Uterus (tissue), 2 donors: ENCODE data around the gene TMEM14A.
"Not testable (repeated sequence)": the region's sequence is repeated elsewhere in the genome, so short reads cannot be mapped to it uniquely, and the experiment has no call there.

ENCODE experiments used
- POLR2A ChIP-seq, 2 donors: fragments of 450-650 bp; IDR thresholded peaks; one replicate each; pipeline ENCODE4 v1.6.1; 2016; ENCODE audit warnings: antibody characterized with exemption in 2 of 2, mild to moderate bottlenecking in 1 of 2, moderate library complexity in 1 of 2
- TF ChIP-seq, protein P1 (sequence below), 4 experiments: fragments of 200-600 bp in 2 of 4; fragments of 450-650 bp in 2 of 4; sonication (generic) in 2 of 4; IDR thresholded peaks; one replicate each; pipeline ENCODE4 v1.5.1; 2016 to 2019; ENCODE audit warnings: antibody characterized with exemption in 4 of 4, mild to moderate bottlenecking in 2 of 4, moderate library complexity in 1 of 4

DNA sequence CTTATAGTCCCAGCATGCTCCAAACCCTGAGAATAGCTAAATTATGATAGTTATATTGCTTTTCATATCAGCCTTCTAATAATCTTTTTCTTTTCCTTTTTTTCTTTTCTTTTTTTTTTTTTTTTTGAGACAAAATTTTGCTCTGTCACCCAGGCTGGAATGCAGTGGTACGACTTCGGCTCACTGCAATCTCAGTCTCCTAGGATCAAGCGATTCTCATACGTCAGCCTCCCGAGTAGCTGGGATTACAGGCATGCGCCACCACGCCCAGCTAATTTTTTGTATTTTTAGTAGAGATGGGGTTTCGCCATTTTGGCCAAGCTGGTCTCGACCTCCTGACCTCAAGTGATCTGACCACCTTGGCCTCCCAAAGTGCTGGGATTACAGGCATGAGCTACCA lies 43.8 kb downstream of the TMEM14A start:
- TF ChIP-seq, protein P1, sequence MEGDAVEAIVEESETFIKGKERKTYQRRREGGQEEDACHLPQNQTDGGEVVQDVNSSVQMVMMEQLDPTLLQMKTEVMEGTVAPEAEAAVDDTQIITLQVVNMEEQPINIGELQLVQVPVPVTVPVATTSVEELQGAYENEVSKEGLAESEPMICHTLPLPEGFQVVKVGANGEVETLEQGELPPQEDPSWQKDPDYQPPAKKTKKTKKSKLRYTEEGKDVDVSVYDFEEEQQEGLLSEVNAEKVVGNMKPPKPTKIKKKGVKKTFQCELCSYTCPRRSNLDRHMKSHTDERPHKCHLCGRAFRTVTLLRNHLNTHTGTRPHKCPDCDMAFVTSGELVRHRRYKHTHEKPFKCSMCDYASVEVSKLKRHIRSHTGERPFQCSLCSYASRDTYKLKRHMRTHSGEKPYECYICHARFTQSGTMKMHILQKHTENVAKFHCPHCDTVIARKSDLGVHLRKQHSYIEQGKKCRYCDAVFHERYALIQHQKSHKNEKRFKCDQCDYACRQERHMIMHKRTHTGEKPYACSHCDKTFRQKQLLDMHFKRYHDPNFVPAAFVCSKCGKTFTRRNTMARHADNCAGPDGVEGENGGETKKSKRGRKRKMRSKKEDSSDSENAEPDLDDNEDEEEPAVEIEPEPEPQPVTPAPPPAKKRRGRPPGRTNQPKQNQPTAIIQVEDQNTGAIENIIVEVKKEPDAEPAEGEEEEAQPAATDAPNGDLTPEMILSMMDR (IDR thresholded peaks at IDR 0.05): not testable (repeated sequence)
- not testable (repeated sequence) for TF ChIP-seq POLR2A (IDR thresholded peaks at IDR 0.05)
